K562 (cell line): Measurements from ENCODE around the gene C1orf116. TPM values are rescaled to one million over a fixed set of nuclear protein-coding genes. Genes with fewer than 3 reads are reported as not detected.

Experiments
- DMBX1 ChIP-seq: fragments of 250-450 bp; sonication (Bioruptor Pico); IDR thresholded peaks from 2 replicates; pipeline ENCODE4 v1.8.0; 2022; ENCODE audit warnings: inconsistent platforms, mild to moderate bottlenecking, moderate library complexity, borderline replicate concordance
- DNMT1 ChIP-seq: fragments of 450-650 bp; IDR thresholded peaks from 2 replicates; pipeline ENCODE4 v1.6.1; 2016; ENCODE audit warnings: antibody characterized with exemption, mild to moderate bottlenecking
- MGA ChIP-seq: fragments of 450-650 bp; IDR thresholded peaks from 2 replicates; pipeline ENCODE4 v1.6.1; 2016; ENCODE audit warnings: mild to moderate bottlenecking, moderate library complexity
- RAD51 ChIP-seq: fragments of 450-650 bp; IDR thresholded peaks from 2 replicates; pipeline ENCODE4 v1.7.1; 2016; ENCODE audit warnings: low read depth, mild to moderate bottlenecking, borderline replicate concordance
- RBM25 ChIP-seq: fragments of 200-400 bp; formaldehyde crosslinking; IDR thresholded peaks from 2 replicates; pipeline ENCODE4 v1.6.1; 2018; ENCODE audit warnings: low read length, low read depth, moderate library complexity; ENCODE audit not compliant: severe bottlenecking
- ZC3H11A ChIP-seq: IDR thresholded peaks from 2 replicates; pipeline ENCODE4 v1.6.1; 2012; ENCODE audit warnings: low read depth, low read length, improper control_type of control experiment
- ZNF324 ChIP-seq: fragments of 250-450 bp; sonication (Bioruptor Pico); IDR thresholded peaks from 2 replicates; pipeline ENCODE4 v1.4.0; 2020; ENCODE audit warnings: mild to moderate bottlenecking
- ZNF583 ChIP-seq: fragments of 250-450 bp; sonication (Bioruptor Pico); IDR thresholded peaks from 2 replicates; pipeline ENCODE4 v1.4.0; 2020
- polyA plus RNA-seq, 8 experiments: library from polyadenylated mRNA; depleted of rRNA in 4 of 8; stranded (reverse) in 5 of 8; unstranded in 3 of 8; fragments of >200 nt; fragmentation: Nextera tagmentation in 2 of 8; fragmentation: Illumina TruSeq in 1 of 8; extraction: Ambion mirVana in 2 of 8; extraction: Trizol in 1 of 8; gene quantifications; 2 replicates each; pipeline versions ENCODE4 v1.2.1 to v1.2.3, GENCODE V29; 2011 to 2014; ENCODE audit warnings: inconsistent platforms in 1 of 8, missing spikeins in 1 of 8
- total RNA-seq, 7 experiments: library from RNA; depleted of rRNA in 6 of 7; stranded (reverse); fragments of >200 nt in 6 of 7; fragmentation: Illumina TruSeq in 2 of 7; extraction: Trizol in 2 of 7; gene quantifications; 2 replicates each; pipeline versions ENCODE4 v1.2.1 to v1.2.3, GENCODE V29; 2011 to 2021; ENCODE audit warnings: low replicate concordance in 1 of 7
- TF ChIP-seq, protein P1 (sequence below): fragments of 250-450 bp; sonication (Bioruptor Pico); IDR thresholded peaks from 2 replicates; pipeline ENCODE4 v1.8.0; 2022; ENCODE audit warnings: inconsistent platforms, mild to moderate bottlenecking, moderate library complexity, borderline replicate concordance
- TF ChIP-seq, protein P2 (sequence below): sonication (generic); formaldehyde crosslinking; IDR thresholded peaks from 2 replicates; pipeline ENCODE4 v1.8.1; 2023; ENCODE audit warnings: missing genetic modification reagents, mild to moderate bottlenecking, borderline replicate concordance

C1orf116 gene
- total and polyA plus RNA-seq, 9 of the 15 experiments (the other 6 are each of a cell fraction or from before 2014, with no cell fraction given) = 0.62 to 3.0 (median 0.95) TPM

GRCh38 chr1:206974140-206974539, 58.4 kb downstream of the C1orf116 start (continued):
- TF ChIP-seq, protein P1, sequence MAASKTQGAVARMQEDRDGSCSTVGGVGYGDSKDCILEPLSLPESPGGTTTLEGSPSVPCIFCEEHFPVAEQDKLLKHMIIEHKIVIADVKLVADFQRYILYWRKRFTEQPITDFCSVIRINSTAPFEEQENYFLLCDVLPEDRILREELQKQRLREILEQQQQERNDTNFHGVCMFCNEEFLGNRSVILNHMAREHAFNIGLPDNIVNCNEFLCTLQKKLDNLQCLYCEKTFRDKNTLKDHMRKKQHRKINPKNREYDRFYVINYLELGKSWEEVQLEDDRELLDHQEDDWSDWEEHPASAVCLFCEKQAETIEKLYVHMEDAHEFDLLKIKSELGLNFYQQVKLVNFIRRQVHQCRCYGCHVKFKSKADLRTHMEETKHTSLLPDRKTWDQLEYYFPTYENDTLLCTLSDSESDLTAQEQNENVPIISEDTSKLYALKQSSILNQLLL (CRISPR knock-in tag) = no peak
- no peak for TF ChIP-seq MGA
- TF ChIP-seq RAD51 = peak; percentile 77
- no peak for TF ChIP-seq ZC3H11A
- TF ChIP-seq ZNF324 (CRISPR knock-in tag) = no peak
- TF ChIP-seq DNMT1 = no peak
- no peak for TF ChIP-seq ZNF583
- TF ChIP-seq, protein P2, sequence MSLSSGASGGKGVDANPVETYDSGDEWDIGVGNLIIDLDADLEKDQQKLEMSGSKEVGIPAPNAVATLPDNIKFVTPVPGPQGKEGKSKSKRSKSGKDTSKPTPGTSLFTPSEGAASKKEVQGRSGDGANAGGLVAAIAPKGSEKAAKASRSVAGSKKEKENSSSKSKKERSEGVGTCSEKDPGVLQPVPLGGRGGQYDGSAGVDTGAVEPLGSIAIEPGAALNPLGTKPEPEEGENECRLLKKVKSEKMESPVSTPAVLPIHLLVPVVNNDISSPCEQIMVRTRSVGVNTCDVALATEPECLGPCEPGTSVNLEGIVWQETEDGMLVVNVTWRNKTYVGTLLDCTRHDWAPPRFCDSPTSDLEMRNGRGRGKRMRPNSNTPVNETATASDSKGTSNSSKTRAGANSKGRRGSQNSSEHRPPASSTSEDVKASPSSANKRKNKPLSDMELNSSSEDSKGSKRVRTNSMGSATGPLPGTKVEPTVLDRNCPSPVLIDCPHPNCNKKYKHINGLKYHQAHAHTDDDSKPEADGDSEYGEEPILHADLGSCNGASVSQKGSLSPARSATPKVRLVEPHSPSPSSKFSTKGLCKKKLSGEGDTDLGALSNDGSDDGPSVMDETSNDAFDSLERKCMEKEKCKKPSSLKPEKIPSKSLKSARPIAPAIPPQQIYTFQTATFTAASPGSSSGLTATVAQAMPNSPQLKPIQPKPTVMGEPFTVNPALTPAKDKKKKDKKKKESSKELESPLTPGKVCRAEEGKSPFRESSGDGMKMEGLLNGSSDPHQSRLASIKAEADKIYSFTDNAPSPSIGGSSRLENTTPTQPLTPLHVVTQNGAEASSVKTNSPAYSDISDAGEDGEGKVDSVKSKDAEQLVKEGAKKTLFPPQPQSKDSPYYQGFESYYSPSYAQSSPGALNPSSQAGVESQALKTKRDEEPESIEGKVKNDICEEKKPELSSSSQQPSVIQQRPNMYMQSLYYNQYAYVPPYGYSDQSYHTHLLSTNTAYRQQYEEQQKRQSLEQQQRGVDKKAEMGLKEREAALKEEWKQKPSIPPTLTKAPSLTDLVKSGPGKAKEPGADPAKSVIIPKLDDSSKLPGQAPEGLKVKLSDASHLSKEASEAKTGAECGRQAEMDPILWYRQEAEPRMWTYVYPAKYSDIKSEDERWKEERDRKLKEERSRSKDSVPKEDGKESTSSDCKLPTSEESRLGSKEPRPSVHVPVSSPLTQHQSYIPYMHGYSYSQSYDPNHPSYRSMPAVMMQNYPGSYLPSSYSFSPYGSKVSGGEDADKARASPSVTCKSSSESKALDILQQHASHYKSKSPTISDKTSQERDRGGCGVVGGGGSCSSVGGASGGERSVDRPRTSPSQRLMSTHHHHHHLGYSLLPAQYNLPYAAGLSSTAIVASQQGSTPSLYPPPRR (CRISPR knock-in tag) = no peak
- no peak for TF ChIP-seq RBM25
- no peak for TF ChIP-seq DMBX1
